Measurements from ENCODE around the gene FUT3. TPM values are rescaled to one million over a fixed set of nuclear protein-coding genes. Genes with fewer than 3 reads are reported as not detected.

The FUT3 gene
- total RNA-seq, 1 donor from 2014 or later: 0.84 TPM

- Histone ChIP-seq H4K20me1 (ENCODE audit: insufficient read depth, low read length) (no peaks in the 10 kb centered on the region), H3K4me1 (ENCODE audit: insufficient read depth, low read length) (peaks cover 13% of the 10 kb centered on the region), H3K9me3 (ENCODE audit: insufficient read depth, low read depth, low read length) (no peaks in the 10 kb centered on the region), H3K27ac (ENCODE audit: low read depth, low read length) (no peak overlapping the region), H3K9ac (ENCODE audit: low read length) (no peak overlapping the region), H3K4me3 (ENCODE audit: insufficient read depth, low read depth, low read length) (no peak overlapping the region), H3K27me3 (ENCODE audit: insufficient read depth, low read length) (no peaks in the 10 kb centered on the region), H3K4me2 (ENCODE audit: low read length) (no peak overlapping the region), H3K79me2 (ENCODE audit: insufficient read depth, low read length) (no peaks in the 10 kb centered on the region), H3K36me3 (ENCODE audit: insufficient read depth, low read length) (no peaks in the 10 kb centered on the region), H2AFZ (ENCODE audit: low read depth, low read length) (no peak overlapping the region)
- H3K4me3 Mint-ChIP-seq (ENCODE audit: unreplicated experiment): no peak overlapping the region
- DNase-seq (ENCODE audit: low read depth) (no peak), FAIRE-seq (no peak)
- peaks cover 3% of the 10 kb centered on the region for H3K36me3 Mint-ChIP-seq (ENCODE audit: low read depth, unreplicated experiment)
- no peak overlapping the region for H3K27ac Mint-ChIP-seq (ENCODE audit: unreplicated experiment)
- no peaks in the 10 kb centered on the region for H3K4me1 Mint-ChIP-seq (ENCODE audit: low read depth, unreplicated experiment)
- H3K27me3 Mint-ChIP-seq (ENCODE audit: low read depth, unreplicated experiment): peaks cover 8% of the 10 kb centered on the region
- H3K9me3 Mint-ChIP-seq (ENCODE audit: unreplicated experiment): no peaks in the 10 kb centered on the region
- TF ChIP-seq EZH2 (IDR thresholded peaks at IDR 0.05; ENCODE audit: insufficient read depth, low read length) (no peak), CTCF (IDR thresholded peaks at IDR 0.05; ENCODE audit: insufficient read depth, low read depth, low read length) (no peak)
These were observed 26.5 kb downstream of the FUT3 start for GRCh38 chr19:5824751-5825150.

- Mint-ChIP-seq H3K4me3 (ENCODE audit: unreplicated experiment) (no peak overlapping the region), H3K27me3 (ENCODE audit: low read depth, unreplicated experiment) (peaks cover 8% of the 10 kb centered on the region), H3K36me3 (ENCODE audit: low read depth, unreplicated experiment) (peaks cover 3% of the 10 kb centered on the region), H3K9me3 (ENCODE audit: unreplicated experiment) (no peaks in the 10 kb centered on the region), H3K27ac (ENCODE audit: unreplicated experiment) (no peak overlapping the region), H3K4me1 (ENCODE audit: low read depth, unreplicated experiment) (no peaks in the 10 kb centered on the region)
- no peaks in the 10 kb centered on the region for H3K9me3 ChIP-seq (ENCODE audit: insufficient read depth, low read depth, low read length)
- H3K27ac ChIP-seq (ENCODE audit: low read depth, low read length): no peak overlapping the region
- TF ChIP-seq CTCF (IDR thresholded peaks at IDR 0.05; ENCODE audit: insufficient read depth, low read depth, low read length): no peak
- no peak for TF ChIP-seq EZH2 (IDR thresholded peaks at IDR 0.05; ENCODE audit: insufficient read depth, low read length)
- FAIRE-seq: no peak
- no peak overlapping the region for H2AFZ ChIP-seq (ENCODE audit: low read depth, low read length)
- no peak overlapping the region for H3K4me3 ChIP-seq (ENCODE audit: insufficient read depth, low read depth, low read length)
- H3K4me2 ChIP-seq (ENCODE audit: low read length): no peak overlapping the region
- H3K27me3 ChIP-seq (ENCODE audit: insufficient read depth, low read length): no peaks in the 10 kb centered on the region
- no peak for DNase-seq (ENCODE audit: low read depth)
- no peak overlapping the region for H3K9ac ChIP-seq (ENCODE audit: low read length)
- peaks cover 6% of the 10 kb centered on the region for H3K4me1 ChIP-seq (ENCODE audit: insufficient read depth, low read length)
- no peaks in the 10 kb centered on the region for H3K36me3 ChIP-seq (ENCODE audit: insufficient read depth, low read length)
- no peaks in the 10 kb centered on the region for H3K79me2 ChIP-seq (ENCODE audit: insufficient read depth, low read length)
- H4K20me1 ChIP-seq (ENCODE audit: insufficient read depth, low read length): no peaks in the 10 kb centered on the region
These were observed 27.5 kb downstream of the FUT3 start for GRCh38 chr19:5823579-5824281.

GRCh38 chr19:5822181-5822844, 28.9 kb downstream of the FUT3 start:
- Mint-ChIP-seq H3K4me1 (ENCODE audit: low read depth, unreplicated experiment) (no peaks in the 10 kb centered on the region), H3K9me3 (ENCODE audit: unreplicated experiment) (no peaks in the 10 kb centered on the region), H3K27me3 (ENCODE audit: low read depth, unreplicated experiment) (peaks cover 16% of the 10 kb centered on the region), H3K4me3 (ENCODE audit: unreplicated experiment) (no peak overlapping the region), H3K27ac (ENCODE audit: unreplicated experiment) (no peak overlapping the region), H3K36me3 (ENCODE audit: low read depth, unreplicated experiment) (peaks cover 3% of the 10 kb centered on the region)
- no peak overlapping the region for H3K4me2 ChIP-seq (ENCODE audit: low read length)
- no peak for DNase-seq (ENCODE audit: low read depth)
- H3K27me3 ChIP-seq (ENCODE audit: insufficient read depth, low read length): peaks cover 3% of the 10 kb centered on the region
- H3K9ac ChIP-seq (ENCODE audit: low read length): no peak overlapping the region
- no peak overlapping the region for H2AFZ ChIP-seq (ENCODE audit: low read depth, low read length)
- H4K20me1 ChIP-seq (ENCODE audit: insufficient read depth, low read length): no peaks in the 10 kb centered on the region
- no peaks in the 10 kb centered on the region for H3K79me2 ChIP-seq (ENCODE audit: insufficient read depth, low read length)
- TF ChIP-seq CTCF (IDR thresholded peaks at IDR 0.05; ENCODE audit: insufficient read depth, low read depth, low read length) (no peak), EZH2 (IDR thresholded peaks at IDR 0.05; ENCODE audit: insufficient read depth, low read length) (no peak)
- H3K27ac ChIP-seq (ENCODE audit: low read depth, low read length): no peak overlapping the region
- no peaks in the 10 kb centered on the region for H3K36me3 ChIP-seq (ENCODE audit: insufficient read depth, low read length)
- no peak for FAIRE-seq
- no peak overlapping the region for H3K4me3 ChIP-seq (ENCODE audit: insufficient read depth, low read depth, low read length)
- H3K4me1 ChIP-seq (ENCODE audit: insufficient read depth, low read length): no peaks in the 10 kb centered on the region
- no peaks in the 10 kb centered on the region for H3K9me3 ChIP-seq (ENCODE audit: insufficient read depth, low read depth, low read length)
